ENCODE data around the gene MAP1S.

The MAP1S gene

DNA sequence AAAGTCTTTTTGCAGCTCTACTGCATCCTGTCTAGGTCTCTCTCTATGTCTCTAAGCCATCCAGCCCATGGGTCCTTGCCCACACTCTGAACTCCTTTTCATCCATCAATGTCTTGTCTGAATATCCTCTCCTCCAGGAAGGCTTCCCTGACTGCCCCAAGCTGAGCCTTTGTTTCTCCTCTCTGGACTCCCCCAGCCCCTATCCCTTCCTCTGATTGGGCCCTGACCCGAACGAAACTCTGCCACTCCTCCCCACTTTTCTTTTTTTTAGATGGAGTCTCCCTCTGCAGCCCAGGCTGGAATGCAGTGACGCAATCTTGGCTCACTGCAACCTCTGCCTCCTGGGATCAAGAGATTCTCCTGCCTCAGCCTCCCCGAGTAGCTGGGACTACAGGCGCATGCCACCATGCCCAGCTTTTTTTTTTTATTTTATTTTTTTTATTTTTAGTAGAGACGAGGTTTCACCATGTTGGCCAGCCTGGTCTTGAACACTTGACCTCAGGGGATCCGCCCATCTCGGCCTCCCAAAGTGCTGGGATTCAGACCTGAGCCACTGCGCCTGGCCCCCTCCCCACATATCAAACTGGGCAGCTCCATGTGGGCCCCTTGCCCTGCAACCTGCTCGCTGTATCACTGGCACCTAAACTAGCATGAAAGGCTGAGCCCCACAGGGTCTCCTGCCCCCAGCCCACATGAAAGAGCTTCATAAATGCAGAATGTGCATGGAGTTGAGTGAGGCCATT, 30.3 kb upstream of the MAP1S start:
- TF ChIP-seq SP1 (IDR thresholded peaks at IDR 0.05) = no peak
- TF ChIP-seq SUZ12 (IDR thresholded peaks at IDR 0.05) = no peak
- TF ChIP-seq LEF1 (IDR thresholded peaks at IDR 0.05; ENCODE audit: borderline replicate concordance) = no peak
- no peak for TF ChIP-seq L3MBTL2 (conservative IDR thresholded peaks at IDR 0.05)
- no peak for TF ChIP-seq FOXM1 (IDR thresholded peaks at IDR 0.05; ENCODE audit: borderline replicate concordance)
- DNase-seq (ENCODE audit: extremely low spot score) = no peak
- CTCF ChIA-PET = interaction anchor here (0.5 to 0.9 kb wide), 2 partner anchors 76 to 1010 kb away, joined by 3 to 8 read pairs; no protein-coding TSS in a partner anchor
- POLR2A ChIA-PET = no interaction called here

DNA sequence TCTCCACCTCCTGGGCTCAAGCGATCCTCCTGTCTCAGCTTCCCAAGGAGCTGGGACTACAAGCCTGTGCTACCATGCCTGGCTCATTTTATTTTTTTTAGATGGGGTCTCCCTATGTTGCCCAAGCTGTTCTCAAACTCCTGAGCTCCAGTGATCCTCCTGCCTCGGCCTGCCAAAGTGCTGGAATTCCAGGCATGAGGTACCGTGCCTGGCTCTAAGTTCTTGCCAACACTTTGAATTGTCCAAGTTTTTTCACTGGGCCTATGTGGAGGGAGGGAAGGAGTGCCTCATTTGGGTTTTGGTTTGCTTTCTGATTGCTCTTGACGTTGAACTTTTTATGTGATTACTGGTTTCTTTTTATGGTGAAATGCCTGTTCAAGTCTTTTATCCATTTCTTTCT, 26.7 kb upstream of the MAP1S start:
- ChIA-PET POLR2A (no interaction called here), CTCF (interaction anchor here (0.8 kb wide), 1 partner anchor 12 kb away, joined by 3 read pairs; no protein-coding TSS in a partner anchor)
- TF ChIP-seq FOXM1 (IDR thresholded peaks at IDR 0.05; ENCODE audit: borderline replicate concordance) = no peak
- TF ChIP-seq TARDBP (IDR thresholded peaks at IDR 0.05) = no peak
- no peak for TF ChIP-seq ZNF384 (IDR thresholded peaks at IDR 0.05)
- no peak for TF ChIP-seq SP1 (IDR thresholded peaks at IDR 0.05)
- no peak for DNase-seq (ENCODE audit: extremely low spot score)

DNA sequence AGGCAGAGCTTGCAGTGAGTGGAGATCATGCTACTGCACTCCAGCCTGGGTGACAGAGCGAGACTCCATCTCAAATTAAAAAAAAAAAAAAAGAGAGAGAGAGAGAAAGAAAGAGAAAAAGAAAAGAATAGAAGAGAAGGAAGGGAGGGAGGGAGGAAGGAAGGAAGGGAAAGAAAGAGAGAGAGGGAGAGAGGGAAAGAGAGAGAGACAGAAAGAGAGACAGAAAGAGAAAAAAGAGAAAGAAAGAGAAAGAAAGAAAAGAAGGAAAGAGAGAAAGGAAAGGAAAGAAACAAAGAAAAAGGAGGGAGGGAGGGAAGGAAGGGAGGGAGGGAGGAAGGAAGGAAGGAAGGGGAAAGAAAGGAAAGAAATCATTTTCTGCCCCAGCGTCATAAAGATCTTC, 24.1 kb upstream of the MAP1S start:
- POLR2A ChIA-PET = no interaction called here
- TF ChIP-seq FOXM1 (IDR thresholded peaks at IDR 0.05; ENCODE audit: borderline replicate concordance) = no peak
- no peak for TF ChIP-seq SP1 (IDR thresholded peaks at IDR 0.05)
- TF ChIP-seq ARNT (IDR thresholded peaks at IDR 0.05) = no peak
- TF ChIP-seq BHLHE40 (IDR thresholded peaks at IDR 0.05; ENCODE audit: borderline replicate concordance) = no peak
- TF ChIP-seq L3MBTL2 (conservative IDR thresholded peaks at IDR 0.05) = no peak
- TF ChIP-seq, protein P1, sequence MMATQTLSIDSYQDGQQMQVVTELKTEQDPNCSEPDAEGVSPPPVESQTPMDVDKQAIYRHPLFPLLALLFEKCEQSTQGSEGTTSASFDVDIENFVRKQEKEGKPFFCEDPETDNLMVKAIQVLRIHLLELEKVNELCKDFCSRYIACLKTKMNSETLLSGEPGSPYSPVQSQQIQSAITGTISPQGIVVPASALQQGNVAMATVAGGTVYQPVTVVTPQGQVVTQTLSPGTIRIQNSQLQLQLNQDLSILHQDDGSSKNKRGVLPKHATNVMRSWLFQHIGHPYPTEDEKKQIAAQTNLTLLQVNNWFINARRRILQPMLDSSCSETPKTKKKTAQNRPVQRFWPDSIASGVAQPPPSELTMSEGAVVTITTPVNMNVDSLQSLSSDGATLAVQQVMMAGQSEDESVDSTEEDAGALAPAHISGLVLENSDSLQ (IDR thresholded peaks at IDR 0.05) = no peak
- no peak for TF ChIP-seq NFRKB (IDR thresholded peaks at IDR 0.05)
- no peak for TF ChIP-seq CTBP1 (IDR thresholded peaks at IDR 0.05; ENCODE audit: borderline replicate concordance)
- TF ChIP-seq FOXA1 (IDR thresholded peaks at IDR 0.05) = no peak
- TF ChIP-seq SUZ12 (IDR thresholded peaks at IDR 0.05) = no peak
- no peak for TF ChIP-seq FOXK2 (IDR thresholded peaks at IDR 0.05)
- no peak for TF ChIP-seq LEF1 (IDR thresholded peaks at IDR 0.05; ENCODE audit: borderline replicate concordance)
- TF ChIP-seq ZNF384 (IDR thresholded peaks at IDR 0.05) = no peak
- TF ChIP-seq ELF4 (IDR thresholded peaks at IDR 0.05) = no peak
- TF ChIP-seq HDGF (IDR thresholded peaks at IDR 0.05; ENCODE audit: borderline replicate concordance) = no peak
- TF ChIP-seq TARDBP (IDR thresholded peaks at IDR 0.05) = no peak
- CTCF ChIA-PET = no interaction called here
- no peak for DNase-seq (ENCODE audit: extremely low spot score)

DNA sequence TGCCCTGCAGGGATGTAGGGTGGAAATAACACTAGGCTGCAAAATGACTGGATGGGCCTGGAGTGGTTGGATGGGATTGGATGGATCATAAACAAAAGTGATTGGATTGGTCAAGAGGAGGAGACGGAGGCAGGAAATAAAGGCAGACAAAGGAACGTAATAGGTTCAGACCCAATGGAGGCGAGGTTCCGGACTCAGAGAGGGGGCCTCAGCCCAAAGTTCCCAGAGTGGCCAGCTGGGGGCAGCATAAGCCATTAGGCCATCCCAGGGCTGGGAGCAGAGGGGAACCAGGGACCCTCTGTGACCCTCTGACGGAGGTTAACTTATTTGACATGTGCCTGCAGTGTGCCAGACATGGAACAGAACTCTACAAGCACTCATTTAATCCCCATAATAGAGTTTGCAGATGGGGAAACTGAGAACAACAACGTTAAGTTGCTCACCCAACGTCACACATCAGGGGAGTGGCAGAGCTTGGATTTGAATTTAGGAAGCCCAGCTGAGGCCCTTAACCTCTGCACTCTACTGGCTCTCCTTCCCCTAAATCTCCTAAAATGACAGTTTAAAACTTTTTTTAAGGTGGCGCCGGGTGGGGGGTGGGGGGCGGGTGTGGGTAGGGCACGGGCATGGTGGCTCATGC, 15.3 kb upstream of the MAP1S start:
- no peak for TF ChIP-seq CTBP1 (IDR thresholded peaks at IDR 0.05; ENCODE audit: borderline replicate concordance)
- TF ChIP-seq L3MBTL2 (conservative IDR thresholded peaks at IDR 0.05) = no peak
- no peak for TF ChIP-seq FOXK2 (IDR thresholded peaks at IDR 0.05)
- no peak for TF ChIP-seq LEF1 (IDR thresholded peaks at IDR 0.05; ENCODE audit: borderline replicate concordance)
- TF ChIP-seq, protein P1 (IDR thresholded peaks at IDR 0.05) = no peak
- no peak for TF ChIP-seq SP1 (IDR thresholded peaks at IDR 0.05)
- no peak for TF ChIP-seq ELF4 (IDR thresholded peaks at IDR 0.05)
- no peak for TF ChIP-seq ZNF384 (IDR thresholded peaks at IDR 0.05)
- TF ChIP-seq FOXM1 (IDR thresholded peaks at IDR 0.05; ENCODE audit: borderline replicate concordance) = no peak
- TF ChIP-seq FOXA1 (IDR thresholded peaks at IDR 0.05) = no peak
- no peak for TF ChIP-seq HDGF (IDR thresholded peaks at IDR 0.05; ENCODE audit: borderline replicate concordance)
- TF ChIP-seq BHLHE40 (IDR thresholded peaks at IDR 0.05; ENCODE audit: borderline replicate concordance) = no peak
- no peak for TF ChIP-seq NFRKB (IDR thresholded peaks at IDR 0.05)
- TF ChIP-seq ARNT (IDR thresholded peaks at IDR 0.05) = no peak
- TF ChIP-seq TARDBP (IDR thresholded peaks at IDR 0.05) = no peak
- ChIA-PET CTCF (interaction anchor here (0.7 to 2.4 kb wide), 5 partner anchors 11 to 63 kb away, joined by 3 to 7 read pairs (median 3); partner anchors contain the start of gene MAP1S), POLR2A (no interaction called here)
- DNase-seq (ENCODE audit: extremely low spot score) = peak; percentile 61

DNA sequence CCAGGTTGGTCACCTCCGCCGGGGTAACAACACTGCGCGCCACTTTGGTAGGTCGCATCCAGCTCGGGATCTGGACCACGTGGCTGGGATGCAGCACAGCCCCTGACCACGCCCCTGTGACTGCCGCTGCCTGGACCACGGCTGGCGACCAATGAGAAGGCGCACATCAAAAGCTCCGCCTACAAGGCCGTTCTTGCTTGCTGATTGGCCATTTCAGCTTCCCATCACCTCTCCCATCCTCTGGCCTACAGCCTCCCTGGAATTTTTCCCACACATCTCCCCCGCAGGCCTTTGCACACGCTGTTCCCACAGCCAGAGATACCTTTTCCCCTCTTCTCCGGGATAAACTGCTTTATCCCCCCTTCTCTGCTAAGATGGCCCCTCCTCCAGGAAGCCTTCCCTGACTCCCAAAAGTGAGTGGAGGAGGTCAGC, 12.5 kb upstream of the MAP1S start:
- CTCF ChIA-PET = no interaction called here
- POLR2A ChIA-PET = no interaction called here
- DNase-seq (ENCODE audit: extremely low spot score) = peak; percentile 60
- TF ChIP-seq, protein P1 (IDR thresholded peaks at IDR 0.05) = peak; percentile 79
- no peak for TF ChIP-seq SUZ12 (IDR thresholded peaks at IDR 0.05)
- TF ChIP-seq FOXK2 (IDR thresholded peaks at IDR 0.05) = no peak
- no peak for TF ChIP-seq BHLHE40 (IDR thresholded peaks at IDR 0.05; ENCODE audit: borderline replicate concordance)
- no peak for TF ChIP-seq NFRKB (IDR thresholded peaks at IDR 0.05)

DNA sequence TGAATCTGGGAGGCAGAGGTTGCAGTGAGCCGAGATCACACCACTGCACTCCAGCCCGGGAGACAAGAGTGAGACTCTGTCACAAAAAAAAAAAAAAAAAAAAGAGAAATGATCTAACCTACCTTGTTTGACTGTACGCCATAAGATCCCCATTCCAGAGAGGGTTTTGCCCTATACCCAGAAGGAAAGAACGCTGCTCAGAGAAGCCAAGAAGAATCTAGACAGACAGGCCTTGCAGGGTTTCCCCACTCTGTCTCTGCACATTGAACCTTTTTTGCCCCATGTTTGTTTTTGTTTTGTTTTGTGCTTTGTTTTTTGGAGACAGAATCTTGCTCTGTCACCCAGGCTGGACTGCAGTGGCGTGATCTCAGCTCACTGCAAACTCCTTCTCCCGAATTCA, 7.4 kb upstream of the MAP1S start:
- POLR2A ChIA-PET = no interaction called here
- DNase-seq (ENCODE audit: extremely low spot score) = no peak
- CTCF ChIA-PET = no interaction called here
- TF ChIP-seq FOXA1 (IDR thresholded peaks at IDR 0.05) (no peak), L3MBTL2 (conservative IDR thresholded peaks at IDR 0.05) (no peak), TARDBP (IDR thresholded peaks at IDR 0.05) (no peak), SUZ12 (IDR thresholded peaks at IDR 0.05) (no peak), LEF1 (IDR thresholded peaks at IDR 0.05; ENCODE audit: borderline replicate concordance) (no peak), FOXK2 (IDR thresholded peaks at IDR 0.05) (no peak), ELF4 (IDR thresholded peaks at IDR 0.05) (no peak), SP1 (IDR thresholded peaks at IDR 0.05) (no peak), NFRKB (IDR thresholded peaks at IDR 0.05) (no peak), ZNF384 (IDR thresholded peaks at IDR 0.05) (no peak), ARNT (IDR thresholded peaks at IDR 0.05) (no peak), CTBP1 (IDR thresholded peaks at IDR 0.05; ENCODE audit: borderline replicate concordance) (no peak), FOXM1 (IDR thresholded peaks at IDR 0.05; ENCODE audit: borderline replicate concordance) (no peak), BHLHE40 (IDR thresholded peaks at IDR 0.05; ENCODE audit: borderline replicate concordance) (no peak)

Data from HEK293T (cell line).